NCI-H128 (cell line): ENCODE data around the gene CFAP20DC.
"Not testable (repeated sequence)": the region's sequence is repeated elsewhere in the genome, so short reads cannot be mapped to it uniquely, and the experiment has no call there.

Source experiments
- DNase-seq: peaks from one replicate; lab custom pipeline; 2025; ENCODE audit not compliant: unreplicated experiment; lab: John Stamatoyannopoulos, UW

The CFAP20DC gene

DNA sequence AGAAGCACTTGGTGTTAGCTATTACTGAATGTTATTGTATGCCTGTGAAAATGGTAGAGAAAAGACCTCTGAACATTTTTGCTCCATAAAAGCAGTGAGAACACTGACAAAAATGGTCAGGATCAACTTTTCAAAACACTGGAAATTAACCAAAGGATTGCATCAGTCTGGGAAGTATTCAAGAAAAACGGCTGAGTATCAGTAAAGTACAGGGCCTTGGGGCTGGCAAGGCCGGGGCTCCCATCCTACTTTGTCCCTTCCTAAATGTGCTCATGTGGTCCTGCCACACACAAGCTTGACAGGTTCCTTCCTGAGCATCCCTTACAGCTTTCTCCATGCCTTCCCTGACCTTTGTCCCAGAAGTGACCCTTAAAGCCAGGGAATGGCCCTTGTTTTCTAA, 84.0 kb downstream of the CFAP20DC start:
- no peak for DNase-seq

DNA sequence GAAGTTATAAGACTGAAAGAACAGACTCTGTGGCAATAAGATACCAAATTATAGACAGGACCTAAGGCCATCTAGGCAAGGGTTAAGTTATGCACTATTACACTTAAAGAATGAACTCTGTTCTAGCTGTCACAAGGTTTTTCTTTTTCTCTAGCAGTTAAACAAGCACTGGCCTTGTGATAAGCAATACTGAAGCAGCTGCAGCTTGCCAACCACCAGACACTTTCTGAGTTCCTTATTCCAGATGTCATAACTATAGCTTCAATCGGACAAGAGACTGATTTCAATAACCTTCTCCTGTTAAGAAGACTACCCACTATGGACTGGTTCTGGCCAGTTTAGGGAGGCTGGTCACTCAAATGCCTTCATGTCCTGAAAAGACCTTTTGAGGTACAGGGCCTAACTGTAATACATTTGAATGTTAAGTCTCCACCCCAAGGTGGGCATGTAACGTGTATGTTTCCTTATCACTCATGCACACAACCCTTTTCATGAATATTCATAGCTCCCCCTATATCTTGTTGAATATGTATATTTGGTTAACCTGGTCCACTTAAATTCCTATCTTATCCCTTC, 85.8 kb downstream of the CFAP20DC start:
- no peak for DNase-seq

DNA sequence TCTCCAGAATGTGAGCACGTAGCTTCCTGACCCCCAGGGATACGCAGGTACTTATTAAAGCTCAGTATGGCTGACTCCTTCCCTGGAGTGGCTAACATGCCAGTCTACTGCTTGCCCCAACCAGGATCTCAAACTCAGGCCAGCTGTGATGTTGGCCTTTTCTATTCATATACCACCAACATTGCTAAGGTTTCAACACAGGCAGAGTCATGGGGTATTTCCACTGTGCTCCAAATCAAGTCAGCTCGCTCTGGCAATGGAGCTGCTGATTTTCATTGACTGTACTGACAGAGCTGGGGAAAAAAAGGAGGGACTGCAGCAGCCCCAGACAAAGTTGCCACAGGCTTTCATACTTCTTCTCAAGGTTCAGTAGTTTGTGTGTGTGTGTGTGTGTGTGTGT, 87.0 kb downstream of the CFAP20DC start:
- no peak for DNase-seq

DNA sequence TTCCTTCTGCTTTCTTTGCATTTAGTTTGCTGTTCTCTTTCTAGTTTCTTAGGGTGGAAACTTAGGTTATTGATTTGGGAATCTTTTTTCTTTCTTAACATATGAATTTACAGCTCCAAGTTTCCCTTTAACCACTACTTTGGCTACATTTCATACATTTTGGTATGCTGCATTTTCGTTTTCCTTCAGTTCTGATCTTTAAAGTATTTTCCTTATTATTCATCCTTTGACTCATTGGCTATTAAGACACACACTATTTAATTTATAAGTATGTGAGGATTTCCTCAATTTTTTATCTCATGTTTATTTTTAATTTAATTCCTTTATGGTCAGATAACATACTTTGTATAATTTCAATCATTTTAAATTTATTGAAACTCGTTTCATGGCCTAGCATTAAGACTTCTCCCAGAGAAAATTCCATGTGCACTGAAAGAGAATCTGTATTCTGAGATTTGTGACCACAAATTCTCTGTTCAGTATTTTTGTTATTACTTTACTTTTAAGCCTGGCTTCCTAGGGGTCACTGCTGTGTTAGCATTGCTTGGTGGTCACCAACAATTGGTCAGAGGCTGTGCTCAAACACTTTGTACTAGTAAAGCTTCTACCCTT, 87.7 kb downstream of the CFAP20DC start:
- DNase-seq, result no peak

DNA sequence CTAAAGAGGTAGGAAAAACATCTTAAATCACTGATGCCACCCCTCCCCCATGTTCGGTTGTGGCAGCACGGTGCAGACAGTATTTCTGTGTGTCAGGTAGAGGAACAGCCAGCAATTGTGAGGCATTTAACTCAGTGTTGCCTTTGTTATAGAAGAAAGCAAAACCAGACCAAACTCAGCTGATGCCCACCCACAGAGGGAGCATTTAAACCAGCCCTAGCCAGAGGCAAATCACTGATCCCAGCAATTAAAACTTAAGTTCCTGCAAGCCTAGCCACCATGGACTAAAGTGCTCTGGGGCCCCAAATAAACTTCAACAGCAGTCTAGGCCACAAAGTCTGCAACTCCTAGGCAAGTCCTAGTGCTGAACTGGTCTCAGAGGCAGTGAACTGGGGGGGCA, 94.5 kb downstream of the CFAP20DC start:
- no peak for DNase-seq

- no peak for DNase-seq
These were observed 96.5 kb downstream of the CFAP20DC start for GRCh38 chr3:58953288-58953687.

- no peak for DNase-seq
These were observed 97.5 kb downstream of the CFAP20DC start for GRCh38 chr3:58952128-58952917.

GRCh38 chr3:58948018-58948417, 101.8 kb downstream of the CFAP20DC start:
- DNase-seq, result no peak

GRCh38 chr3:58946875-58947274, 103.0 kb downstream of the CFAP20DC start:
- DNase-seq, result no peak

DNA sequence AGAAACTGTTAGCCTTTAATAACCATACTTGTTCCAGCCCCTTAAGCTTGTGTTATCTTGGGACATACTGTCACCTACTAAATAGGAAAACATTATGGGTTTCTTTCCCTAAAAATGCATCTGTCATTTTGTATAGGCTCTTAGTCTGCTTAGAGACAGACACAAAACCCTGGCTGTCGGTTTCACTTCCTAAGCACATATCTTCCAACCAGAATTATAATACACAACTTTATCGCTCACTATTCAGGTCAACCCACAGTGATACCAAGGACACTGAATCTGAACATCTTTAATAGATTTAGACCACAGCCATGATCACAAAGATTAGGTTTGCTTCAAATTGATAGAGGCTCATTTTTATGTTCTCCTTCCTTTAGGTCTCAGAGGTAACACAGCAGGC, 111.8 kb downstream of the CFAP20DC start:
- no peak for DNase-seq

DNA sequence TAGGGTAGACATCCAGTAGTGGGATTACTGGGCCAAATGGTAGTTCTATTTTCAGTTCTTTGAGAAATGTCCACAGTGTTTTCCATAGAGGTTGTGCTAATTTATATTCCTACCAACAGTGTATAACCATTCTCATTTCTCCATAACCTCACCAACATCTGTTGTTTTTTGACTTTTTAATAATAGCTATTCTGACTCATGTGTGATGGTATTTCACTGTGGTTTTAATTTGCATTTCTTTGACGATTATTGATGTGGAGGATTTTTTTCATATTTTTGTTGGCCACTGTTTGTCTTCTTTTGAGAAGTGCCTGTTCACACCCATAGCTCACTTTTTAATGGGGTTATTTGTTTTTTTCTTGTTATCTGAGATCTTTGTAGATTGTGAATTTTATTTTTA, 125.2 kb downstream of the CFAP20DC start:
- DNase-seq, result no peak

- DNase-seq, result no peak
These were observed 149.4 kb downstream of the CFAP20DC start for GRCh38 chr3:58900386-58900785.

DNA sequence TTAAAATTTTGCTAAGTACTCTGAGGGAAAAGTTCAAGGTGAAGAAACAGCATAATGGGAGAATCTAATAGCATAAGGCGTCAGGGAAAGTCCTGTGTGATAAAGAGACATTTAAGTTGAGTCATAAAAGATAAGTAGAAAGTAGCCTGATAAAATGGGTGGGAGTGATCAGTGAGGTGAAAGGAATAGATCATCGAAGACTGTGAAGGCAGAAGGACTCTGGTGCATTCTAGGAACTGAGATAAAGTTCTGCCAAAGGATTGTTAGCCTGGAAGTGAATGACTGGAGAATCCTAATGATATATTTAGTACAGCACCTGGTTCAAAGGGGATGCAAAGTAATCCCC, 149.9 kb downstream of the CFAP20DC start:
- DNase-seq, result no peak

- no peak for DNase-seq
These were observed 150.5 kb downstream of the CFAP20DC start for GRCh38 chr3:58899159-58899952.

DNA sequence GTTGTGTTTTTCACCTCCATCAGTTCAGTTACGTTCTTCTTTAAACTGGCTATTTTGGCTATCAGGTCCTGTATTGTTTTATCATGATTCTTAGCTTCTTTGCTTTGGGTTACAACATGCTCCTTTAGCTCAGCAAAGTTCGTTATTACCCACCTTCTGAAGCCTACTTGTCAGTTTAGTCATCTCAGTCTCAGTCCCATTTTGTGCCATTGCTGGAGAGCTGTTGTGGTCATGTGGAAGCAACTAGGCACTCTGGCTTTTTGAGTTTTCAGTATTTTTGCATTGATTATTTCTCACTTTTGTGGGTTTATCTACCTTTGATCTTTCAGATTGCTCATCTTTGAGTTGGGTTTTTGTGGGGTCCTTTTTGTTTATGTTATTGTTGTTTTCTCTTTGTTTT, 151.3 kb downstream of the CFAP20DC start:
- no peak for DNase-seq

GRCh38 chr3:58897646-58898045, 152.2 kb downstream of the CFAP20DC start:
- DNase-seq, result no peak

- DNase-seq, result not testable (repeated sequence)
These were observed 154.1 kb downstream of the CFAP20DC start for GRCh38 chr3:58895678-58896077.

- not testable (repeated sequence) for DNase-seq
These were observed 157.3 kb downstream of the CFAP20DC start for GRCh38 chr3:58892526-58892925.

DNA sequence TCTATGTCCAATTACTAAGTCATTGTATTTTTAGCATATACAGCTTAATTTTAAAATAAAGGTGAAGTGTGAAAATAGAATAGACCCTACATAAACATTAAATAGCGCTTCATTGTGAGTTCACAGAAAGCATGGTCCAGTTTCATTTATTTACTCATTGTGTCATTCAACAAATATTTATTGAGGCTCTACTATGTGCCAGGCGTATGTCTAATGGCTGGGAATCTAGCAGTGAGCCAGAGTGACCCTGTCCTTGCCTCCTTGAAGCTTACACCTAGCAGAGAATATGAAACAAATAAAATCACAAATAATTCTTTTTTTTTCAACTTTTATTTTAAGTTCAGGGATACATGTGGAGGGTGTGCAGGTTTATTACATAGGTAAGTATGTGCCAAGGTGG, 161.7 kb downstream of the CFAP20DC start:
- DNase-seq, result no peak

- no peak for DNase-seq
These were observed 165.4 kb downstream of the CFAP20DC start for GRCh38 chr3:58884453-58884852.

DNA sequence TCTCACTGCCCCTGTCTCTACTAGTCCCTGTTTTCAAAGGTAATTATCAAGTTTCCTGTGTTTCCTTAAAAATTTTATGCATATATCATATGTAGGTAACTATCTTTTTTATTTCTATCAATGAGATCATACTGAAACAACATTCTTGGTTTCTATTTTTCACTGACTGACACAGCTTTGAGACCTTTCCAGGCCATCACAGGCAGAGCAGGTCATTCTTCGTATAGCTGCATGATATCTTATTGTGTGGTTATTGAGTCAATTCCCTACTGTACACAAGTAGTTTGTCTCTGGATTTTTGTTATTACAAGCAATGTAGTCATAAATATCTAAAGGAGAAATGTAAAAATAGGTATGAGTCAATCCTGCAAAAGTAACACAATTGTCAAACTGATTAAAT, 169.6 kb downstream of the CFAP20DC start:
- DNase-seq, result no peak

- no peak for DNase-seq
These were observed 175.0 kb downstream of the CFAP20DC start for GRCh38 chr3:58874795-58875194.
